NK-92 (cell line): Measurements from ENCODE around the gene TECTB.

Experiments used
- DNase-seq: peaks from one replicate; lab custom pipeline; 2025; ENCODE audit not compliant: unreplicated experiment; lab: John Stamatoyannopoulos, UW

The TECTB gene

DNA sequence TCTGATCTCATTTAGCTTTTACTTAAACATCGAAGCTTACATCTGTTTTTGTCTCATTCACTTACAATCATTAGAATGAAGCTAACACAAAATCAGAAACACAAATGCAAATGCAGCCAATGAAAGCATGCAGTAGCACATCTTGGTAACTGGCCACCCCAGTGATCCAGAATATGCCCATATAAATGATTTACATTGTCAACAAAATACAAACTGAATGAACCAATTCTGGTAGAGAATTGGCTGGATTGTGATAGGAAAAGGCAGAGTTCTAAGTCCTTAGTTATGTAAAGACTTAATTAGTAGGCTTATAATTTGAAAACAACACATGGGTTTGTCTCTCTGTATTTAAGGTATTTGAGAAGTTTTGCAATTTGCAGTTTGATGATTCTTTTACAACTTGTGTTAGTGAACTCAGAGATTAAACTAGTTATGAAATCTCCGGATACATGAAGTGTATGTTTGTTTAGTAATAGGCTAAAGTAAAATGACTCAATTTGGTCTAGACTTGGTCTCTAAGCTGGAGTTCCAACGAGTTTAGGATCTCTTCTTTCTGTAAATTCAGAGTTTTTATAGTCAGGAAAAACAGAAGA lies 21.2 kb downstream of the TECTB start:
- DNase-seq, result no peak

DNA sequence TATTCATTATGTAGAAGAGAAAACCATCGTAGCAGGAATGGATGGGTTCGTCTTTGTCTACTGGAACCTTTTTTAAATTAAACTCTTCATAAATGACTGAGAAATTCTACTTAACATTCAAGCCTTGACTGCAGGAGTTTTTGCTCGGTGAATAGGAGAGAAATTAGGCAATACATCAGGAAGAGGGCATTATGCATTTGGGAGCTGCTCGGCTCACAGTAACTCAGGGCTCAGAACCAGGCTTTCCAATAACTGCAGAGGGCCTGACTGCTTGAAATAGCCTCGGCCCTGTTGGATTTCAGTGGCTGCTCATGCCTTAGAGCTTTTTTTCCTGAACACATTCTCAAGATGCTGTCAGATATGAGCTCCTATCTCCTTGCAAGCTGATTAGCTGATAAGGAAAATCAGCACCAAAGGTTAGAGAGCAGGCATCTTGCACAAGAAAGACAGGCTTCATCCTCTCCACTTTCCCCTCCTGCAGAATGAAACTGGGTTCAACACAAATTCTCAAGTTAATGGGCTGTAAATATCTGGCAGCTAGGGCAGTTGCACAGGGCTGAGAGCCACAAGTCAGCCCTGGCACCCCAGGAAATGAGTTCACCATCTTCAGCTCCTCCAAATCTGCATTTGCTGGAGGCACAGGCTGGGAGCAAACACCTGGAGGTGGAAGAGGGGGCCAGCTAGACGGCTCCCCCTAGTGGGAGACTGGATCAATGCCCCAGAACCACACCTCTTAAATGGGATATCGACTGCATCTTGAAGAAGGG lies 24.3 kb downstream of the TECTB start:
- no peak for DNase-seq

GRCh38 chr10:112308125-112308502 lies 24.9 kb downstream of the TECTB start:
- no peak for DNase-seq

DNA sequence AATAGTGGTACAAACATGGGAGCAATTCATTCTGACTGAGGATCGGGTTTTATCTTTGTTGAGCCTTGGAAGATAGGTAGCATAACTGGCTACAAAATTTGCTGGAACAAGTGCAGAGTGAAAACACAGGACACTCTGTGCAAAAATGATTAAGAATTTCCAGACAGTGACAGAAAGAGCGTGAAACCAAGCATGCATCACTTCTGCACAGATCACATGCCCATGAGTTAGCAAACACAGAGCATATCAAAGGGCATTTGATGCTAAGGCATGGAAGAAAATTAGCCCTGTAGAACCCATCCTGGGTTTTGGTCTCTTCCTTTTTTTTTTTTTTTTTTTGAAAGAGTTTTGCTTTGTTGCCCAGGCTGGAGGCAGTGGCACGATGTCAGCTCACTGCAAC lies 28.3 kb downstream of the TECTB start:
- DNase-seq, result no peak

DNA sequence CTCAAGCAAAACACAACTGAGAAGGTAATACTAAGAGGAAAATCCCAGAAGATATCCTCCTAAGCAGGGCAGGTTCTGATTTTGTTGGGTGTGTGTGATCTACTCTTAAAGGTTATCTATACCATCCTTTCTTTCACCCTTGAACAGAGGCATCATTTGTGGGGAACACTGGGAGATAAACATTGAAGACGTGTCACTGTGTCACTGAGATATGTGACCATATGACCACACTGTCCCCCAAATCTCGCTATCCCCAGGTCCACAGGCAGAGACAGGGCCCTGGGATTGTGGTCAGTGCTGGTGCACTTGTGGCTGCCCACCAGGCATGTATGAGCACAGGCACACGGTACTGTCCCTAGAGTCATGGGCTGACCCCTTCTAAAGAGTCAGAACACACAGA lies 30.0 kb downstream of the TECTB start:
- no peak for DNase-seq

DNA sequence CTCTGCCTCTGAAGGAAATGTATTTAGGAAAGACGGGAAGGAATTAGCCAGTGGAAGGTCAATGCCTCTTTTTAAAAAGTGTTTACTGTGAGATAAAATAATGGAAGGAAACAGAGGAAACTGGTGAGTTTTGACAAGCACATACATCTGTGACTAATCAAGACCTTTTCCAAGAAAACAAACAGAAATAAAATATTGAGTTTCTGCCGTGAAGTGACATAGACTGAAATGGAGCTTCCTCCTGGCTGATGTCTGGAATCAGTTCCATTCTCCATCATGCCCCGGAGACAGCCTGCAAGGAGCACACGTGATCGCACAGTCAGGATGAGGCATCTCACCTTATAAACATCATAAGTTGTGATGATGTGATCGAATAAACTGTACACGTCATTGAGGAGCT lies 30.7 kb downstream of the TECTB start:
- DNase-seq, result no peak

GRCh38 chr10:112314822-112315474 lies 31.7 kb downstream of the TECTB start:
- no peak for DNase-seq

DNA sequence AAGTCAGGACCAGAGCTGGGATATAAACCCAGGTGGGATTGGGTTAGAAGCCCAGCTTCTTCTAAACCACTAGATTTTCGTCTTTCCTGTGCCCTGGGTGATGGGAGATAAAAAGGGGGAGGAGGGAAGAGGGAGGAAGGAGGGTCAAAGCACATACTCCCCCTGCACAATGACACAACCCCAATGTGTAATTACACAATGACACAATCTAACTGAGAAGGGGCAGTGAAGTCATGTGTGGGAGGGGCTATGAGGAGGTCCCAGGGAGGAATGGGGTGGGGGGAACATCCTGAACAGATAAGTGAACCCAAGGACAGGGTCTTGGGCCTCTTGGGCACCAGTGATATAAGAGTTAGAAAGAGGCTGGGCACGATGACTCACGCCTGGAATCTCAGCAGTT lies 44.5 kb downstream of the TECTB start:
- no peak for DNase-seq

GRCh38 chr10:112330162-112330561 lies 47.0 kb downstream of the TECTB start:
- no peak for DNase-seq

DNA sequence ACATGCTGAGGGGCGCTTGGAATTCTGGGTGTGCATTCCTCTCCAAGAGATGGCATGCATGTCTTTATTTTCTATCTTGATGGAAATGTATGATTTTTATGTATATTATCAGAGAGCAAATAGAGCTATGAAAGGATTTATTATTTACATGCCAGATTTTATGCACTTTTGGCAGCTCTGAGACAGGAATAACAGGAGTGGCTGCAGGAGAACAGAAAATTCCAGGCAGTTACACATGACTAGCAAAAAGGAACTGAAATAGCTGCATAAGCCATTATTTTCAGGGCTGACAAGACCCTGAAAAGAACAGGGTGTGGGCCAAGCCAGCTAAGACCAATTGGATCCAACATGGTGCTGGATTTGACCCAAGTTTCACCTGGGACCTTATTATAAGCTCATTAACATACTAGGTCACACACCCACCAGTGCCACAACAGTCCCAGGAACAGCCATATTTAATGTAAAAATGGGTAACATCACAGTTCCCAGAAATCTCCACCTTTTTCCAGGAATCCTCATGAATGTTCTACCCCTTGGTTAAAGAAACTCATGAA lies 47.5 kb downstream of the TECTB start:
- no peak for DNase-seq

DNA sequence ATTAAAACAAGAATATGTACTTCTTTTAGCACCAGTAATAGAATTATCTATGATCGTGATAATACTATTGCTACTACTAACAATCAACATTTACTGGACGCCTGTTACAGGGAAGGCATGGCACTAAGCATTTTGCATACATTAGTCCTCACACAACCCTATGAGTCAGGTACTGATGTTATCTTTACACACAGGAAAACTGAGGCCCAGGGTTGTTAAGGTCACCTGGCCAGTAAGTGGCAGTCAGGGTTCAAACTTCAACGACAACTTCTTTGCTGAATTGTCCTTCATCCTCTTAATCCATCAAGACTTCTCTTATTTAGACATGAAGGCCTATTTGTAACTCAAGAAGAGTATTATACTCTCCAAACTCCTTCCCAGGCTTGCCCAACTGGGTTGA lies 48.8 kb downstream of the TECTB start:
- DNase-seq, result no peak

DNA sequence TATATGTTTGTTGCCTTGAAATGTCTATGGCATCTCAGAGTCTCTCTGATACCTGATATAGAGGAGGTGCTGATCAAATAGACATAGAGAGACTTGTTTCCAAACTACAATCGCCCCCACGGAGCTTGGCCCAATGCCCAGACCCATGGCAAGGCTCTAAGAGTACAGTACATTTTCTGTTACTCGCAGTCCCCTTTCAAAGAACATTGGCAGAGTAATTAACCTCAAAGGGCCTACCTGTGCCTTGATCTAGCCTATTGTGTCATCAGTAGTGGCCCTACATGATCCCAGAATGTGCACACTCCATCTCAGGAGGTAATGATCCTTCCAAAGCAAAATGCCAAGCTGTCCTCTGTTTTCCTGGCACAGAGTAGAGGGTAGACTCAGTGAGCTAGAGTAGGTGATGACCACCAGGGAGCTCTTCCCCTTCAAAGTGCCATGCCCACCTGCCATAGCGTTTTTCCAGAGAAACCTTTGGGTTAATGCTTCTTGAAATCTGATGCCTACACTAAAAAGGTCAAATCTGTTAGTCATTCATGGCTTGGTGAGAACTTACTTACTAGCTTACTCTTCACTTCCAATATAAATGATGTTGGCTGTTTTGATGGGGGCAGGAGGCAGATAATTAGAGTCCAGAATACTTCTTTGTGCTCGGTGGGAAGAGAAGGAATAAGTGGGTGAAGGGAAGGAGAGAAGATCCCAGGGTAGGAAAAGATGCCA lies 49.5 kb downstream of the TECTB start:
- no peak for DNase-seq

- no peak for DNase-seq
Observed at GRCh38 chr10:112333452-112333851, 50.3 kb downstream of the TECTB start.

DNA sequence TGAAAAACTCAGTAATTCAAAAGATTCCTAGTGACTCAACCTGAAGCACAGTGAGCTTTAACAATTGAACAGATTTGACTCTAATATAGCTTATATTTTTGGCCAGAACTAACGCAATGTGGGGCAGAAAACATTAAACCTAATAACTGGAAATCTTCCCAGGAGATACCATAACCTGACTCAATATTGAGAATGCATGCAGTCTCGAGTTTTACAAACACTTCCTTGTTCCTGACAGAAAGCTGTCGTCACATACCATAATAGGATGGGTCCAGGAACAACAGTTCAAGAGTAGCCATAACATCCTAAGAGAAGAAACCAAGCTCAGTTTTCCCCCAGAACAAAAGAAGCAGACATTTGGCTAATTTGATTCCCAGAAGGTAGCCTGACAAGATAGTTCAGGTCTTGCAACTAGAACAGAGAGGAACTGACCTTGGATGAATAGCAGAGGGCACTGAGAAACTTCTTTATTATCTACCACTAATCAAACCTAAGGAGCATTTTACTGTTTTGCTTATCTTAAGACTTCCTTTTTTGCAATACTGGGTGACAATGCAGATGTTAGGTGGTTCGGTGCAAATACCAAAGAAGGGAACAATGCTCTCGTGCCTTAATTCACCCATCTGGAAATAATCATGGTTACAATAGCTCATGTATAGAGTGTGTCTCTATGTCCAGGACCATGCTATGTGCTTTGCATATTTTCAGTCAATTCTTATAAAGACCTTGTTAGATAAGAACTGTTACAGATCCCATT lies 52.1 kb downstream of the TECTB start:
- DNase-seq, result no peak

GRCh38 chr10:112335868-112336265 lies 52.7 kb downstream of the TECTB start:
- no peak for DNase-seq

GRCh38 chr10:112336556-112337201 lies 53.5 kb downstream of the TECTB start:
- DNase-seq, result no peak

GRCh38 chr10:112338957-112339356 lies 55.8 kb downstream of the TECTB start:
- DNase-seq, result no peak

DNA sequence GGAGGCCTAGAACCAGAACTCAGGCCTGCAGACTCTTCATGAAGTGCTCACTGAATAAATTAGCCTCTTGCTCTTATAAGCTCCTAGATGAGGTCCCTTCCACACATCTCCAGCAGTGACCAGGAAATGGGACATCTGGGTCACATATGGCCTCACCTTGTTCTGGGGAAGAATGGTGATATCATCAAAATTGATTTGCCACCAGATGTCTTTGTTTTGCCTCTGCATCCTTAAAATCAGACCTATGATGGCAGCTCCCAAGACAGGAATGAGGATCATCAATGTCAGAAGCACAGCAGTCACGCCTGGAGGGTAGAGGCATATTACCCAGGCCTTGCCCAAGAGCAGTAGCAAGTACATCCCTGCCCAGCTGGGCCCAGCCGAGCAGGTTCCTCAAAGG lies 57.4 kb downstream of the TECTB start:
- no peak for DNase-seq

DNA sequence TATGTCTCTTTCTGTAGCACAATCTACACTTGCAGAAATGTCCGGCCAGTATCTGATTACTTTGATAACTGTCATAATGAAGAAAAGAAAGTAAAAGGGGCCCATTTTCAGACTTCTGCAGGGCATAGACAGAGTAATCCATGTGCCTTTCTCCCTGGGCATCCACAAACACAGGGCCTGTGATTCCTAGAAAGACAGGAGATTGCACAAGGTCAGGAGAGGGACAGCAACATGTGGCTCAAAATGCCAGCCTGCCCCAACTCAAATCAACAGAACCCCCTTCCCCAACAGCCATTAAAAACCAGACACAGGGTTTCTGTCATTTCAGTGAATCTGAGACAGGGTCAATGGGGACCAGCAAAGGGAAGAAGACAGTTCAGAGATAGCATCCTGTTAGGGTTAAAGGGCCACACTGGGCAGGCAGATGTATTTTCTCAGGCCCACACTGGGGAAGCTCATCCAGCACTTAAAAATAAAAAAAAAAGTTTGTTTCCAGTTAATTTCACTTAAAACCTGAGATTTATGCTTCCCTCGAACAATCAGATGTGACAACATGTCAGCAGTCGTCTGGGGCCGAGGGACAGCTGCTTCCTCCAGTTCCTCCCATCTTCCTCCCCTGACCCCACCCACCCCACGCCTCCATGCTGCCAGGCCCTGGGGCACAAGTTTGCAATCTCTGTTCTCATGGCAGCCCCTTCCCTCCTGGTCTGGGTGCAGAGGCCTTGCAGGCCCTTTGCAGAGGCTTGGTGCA lies 60.0 kb downstream of the TECTB start:
- no peak for DNase-seq

GRCh38 chr10:112344261-112344660 lies 61.1 kb downstream of the TECTB start:
- DNase-seq, result no peak
